Karpas-422 (cell line): ENCODE measurements around the gene CNIH2. TPM values are rescaled to one million over a fixed set of nuclear protein-coding genes. Genes with fewer than 3 reads are reported as not detected.
"Not testable (repeated sequence)": the region's sequence is repeated elsewhere in the genome, so short reads cannot be mapped to it uniquely, and the experiment has no call there.

Experiments used
- DNase-seq: peaks from one replicate; pipeline ENCODE4 v3.0.0-alpha.2; 2015
- H2AFZ ChIP-seq: fragments of 200-600 bp; sonication (generic); 2 replicates; pipeline ENCODE4 v1.6.1; 2014; ENCODE audit warnings: antibody characterized with exemption, low read length, mixed read lengths
- H3K27ac ChIP-seq: fragments of 200-600 bp; sonication (generic); 2 replicates; pipeline ENCODE4 v1.5.1; 2014; ENCODE audit warnings: mild to moderate bottlenecking, low read length, moderate library complexity
- H3K27me3 ChIP-seq: fragments of 200-600 bp; sonication (generic); 2 replicates; pipeline ENCODE4 v1.6.1; 2014; ENCODE audit warnings: low read length, mixed read lengths
- H3K36me3 ChIP-seq: fragments of 200-600 bp; sonication (generic); 2 replicates; pipeline ENCODE4 v1.6.1; 2014; ENCODE audit warnings: low read length, mixed read lengths; ENCODE audit not compliant: insufficient read depth
- H3K4me1 ChIP-seq: fragments of 200-600 bp; sonication (generic); 2 replicates; pipeline ENCODE4 v1.6.1; 2014; ENCODE audit warnings: mild to moderate bottlenecking, low read length, mixed read lengths
- H3K4me2 ChIP-seq: fragments of 200-600 bp; sonication (generic); 2 replicates; pipeline ENCODE4 v1.6.1; 2014; ENCODE audit warnings: low read length, low read depth, mild to moderate bottlenecking; ENCODE audit not compliant: poor library complexity, severe bottlenecking
- H3K4me3 ChIP-seq: fragments of 200-600 bp; sonication (generic); 2 replicates; pipeline ENCODE4 v1.5.1; 2014; ENCODE audit warnings: mild to moderate bottlenecking, antibody characterized with exemption, low read length, mixed read lengths
- H3K79me2 ChIP-seq: fragments of 200-600 bp; sonication (generic); 2 replicates; pipeline ENCODE4 v1.6.1; 2014; ENCODE audit warnings: mild to moderate bottlenecking, low read length, mixed read lengths
- H3K9ac ChIP-seq: fragments of 200-600 bp; sonication (generic); 2 replicates; pipeline ENCODE4 v1.6.0; 2014; ENCODE audit warnings: low read length
- H3K9me2 ChIP-seq: fragments of 200-600 bp; sonication (generic), shearing (Covaris generic); replicated peaks from 2 replicates; pipeline ENCODE4 v1.6.0; 2014; ENCODE audit warnings: mild to moderate bottlenecking, low read length, moderate library complexity; ENCODE audit not compliant: insufficient read depth
- H3K9me3 ChIP-seq: fragments of 300-700, 200-600 bp; sonication (generic); 2 replicates; pipeline ENCODE4 v1.6.1; 2014; ENCODE audit warnings: low read length, mixed read lengths
- H4K20me1 ChIP-seq: fragments of 200-600 bp; sonication (generic); 2 replicates; pipeline ENCODE4 v1.6.1; 2014; ENCODE audit warnings: mild to moderate bottlenecking, antibody characterized with exemption, low read length, low read depth; ENCODE audit not compliant: insufficient read depth
- total RNA-seq: library from RNA; depleted of rRNA; stranded (reverse); fragments of >200 nt; shearing (Covaris generic); gene quantifications from 2 replicates; pipeline ENCODE4 v1.2.3, GENCODE V29; 2014; ENCODE audit warnings: low replicate concordance

Gene CNIH2
- total RNA-seq, 1 experiment from 2014 or later, result 0.34 TPM

GRCh38 chr11:66247295-66247694, 30.7 kb upstream of the CNIH2 start:
- H3K4me2 ChIP-seq, result no peak overlapping the region
- peaks cover 12% of the 10 kb centered on the region for H3K4me1 ChIP-seq
- H2AFZ ChIP-seq, result no peak overlapping the region
- H3K27me3 ChIP-seq, result no peaks in the 10 kb centered on the region
- no peaks in the 10 kb centered on the region for H3K79me2 ChIP-seq
- DNase-seq, result no peak
- no peaks in the 10 kb centered on the region for H4K20me1 ChIP-seq
- H3K9me3 ChIP-seq, result no peaks in the 10 kb centered on the region
- no peak overlapping the region for H3K4me3 ChIP-seq
- H3K9ac ChIP-seq, result no peak overlapping the region
- no peaks in the 10 kb centered on the region for H3K9me2 ChIP-seq
- peaks cover 14% of the 10 kb centered on the region; the same call in 1 of the 2 replicates for H3K36me3 ChIP-seq
- H3K27ac ChIP-seq, result no peak overlapping the region

DNA sequence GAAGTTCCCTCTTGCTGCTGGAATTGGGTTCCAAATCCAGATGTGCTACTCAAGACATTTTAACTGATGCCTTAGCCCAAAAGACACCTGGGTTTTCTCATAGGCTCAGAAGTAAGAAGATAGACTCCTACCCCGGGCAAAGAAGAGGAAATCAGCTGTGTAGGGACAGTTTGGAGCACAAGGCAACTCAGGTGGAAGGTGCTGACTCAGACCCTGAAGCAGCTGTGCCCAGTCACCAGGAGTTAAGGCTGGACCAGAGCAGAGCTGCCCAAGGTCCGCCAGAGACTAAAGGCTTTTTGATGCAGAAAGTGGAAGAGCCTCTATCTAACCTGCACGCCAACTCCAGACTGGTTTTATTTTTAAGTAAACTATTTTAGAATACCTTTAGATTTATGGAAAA, 30.2 kb upstream of the CNIH2 start:
- peaks cover 11% of the 10 kb centered on the region; the same call in 1 of the 2 replicates for H3K36me3 ChIP-seq
- H3K9me3 ChIP-seq, result no peaks in the 10 kb centered on the region
- DNase-seq, result no peak

DNA sequence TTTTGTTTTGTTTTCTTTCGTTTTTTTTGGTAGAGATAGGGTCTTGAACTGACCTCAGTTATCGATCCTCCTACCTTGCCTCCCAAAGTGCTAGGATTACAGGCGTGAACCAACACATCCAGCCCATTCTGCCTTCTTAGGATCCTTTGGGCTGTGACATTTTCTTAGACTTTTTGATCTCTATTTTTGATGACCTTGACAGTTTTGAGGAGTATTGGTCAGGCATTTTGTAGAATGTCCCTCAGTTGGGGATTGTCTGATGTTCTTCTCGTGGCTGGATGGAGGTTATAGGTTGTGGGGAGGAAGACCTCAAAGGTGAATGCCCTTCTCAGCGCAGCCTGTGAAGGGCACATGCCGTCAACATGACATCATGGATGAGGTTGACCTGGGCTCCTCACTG, 29.1 kb upstream of the CNIH2 start:
- Histone ChIP-seq H3K9me3 (no peaks in the 10 kb centered on the region), H3K9me2 (no peaks in the 10 kb centered on the region), H3K27ac (no peak overlapping the region), H2AFZ (no peak overlapping the region), H3K36me3 (peaks cover 10% of the 10 kb centered on the region; the same call in 1 of the 2 replicates), H3K4me1 (no peaks in the 10 kb centered on the region; the same call in 1 of the 2 replicates), H3K79me2 (no peaks in the 10 kb centered on the region), H3K27me3 (no peaks in the 10 kb centered on the region), H3K4me3 (no peak overlapping the region), H3K9ac (no peak overlapping the region), H4K20me1 (no peaks in the 10 kb centered on the region), H3K4me2 (no peak overlapping the region)
- no peak for DNase-seq

More for the DNA sequence above, 30.2 kb upstream of the CNIH2 start:
- Histone ChIP-seq H3K4me3 (no peak overlapping the region), H3K27me3 (no peaks in the 10 kb centered on the region), H3K79me2 (no peaks in the 10 kb centered on the region), H3K9ac (no peak overlapping the region), H4K20me1 (no peaks in the 10 kb centered on the region), H3K9me2 (no peaks in the 10 kb centered on the region), H2AFZ (no peak overlapping the region), H3K4me1 (peaks cover 7% of the 10 kb centered on the region), H3K4me2 (no peak overlapping the region), H3K27ac (no peak overlapping the region)

DNA sequence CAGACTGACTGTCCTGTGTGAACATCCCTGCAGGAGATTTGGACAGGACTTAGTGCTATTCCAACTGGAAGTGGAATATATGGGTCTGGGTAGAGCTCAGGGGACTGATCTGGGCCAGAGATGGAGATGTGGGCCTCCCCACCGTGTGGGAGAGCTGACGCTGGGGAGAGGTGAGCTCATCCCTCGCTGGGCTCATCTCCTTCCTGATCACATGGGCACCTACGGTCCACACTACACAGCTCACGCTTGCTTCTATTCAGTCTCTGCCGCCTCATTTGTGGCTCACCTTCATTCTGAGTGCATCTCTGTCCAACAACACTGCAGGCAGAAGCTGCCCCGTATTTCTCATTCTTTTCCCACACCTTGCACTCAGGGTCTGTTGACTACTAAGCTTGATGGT, 26.2 kb upstream of the CNIH2 start:
- no peaks in the 10 kb centered on the region; the same call in 1 of the 2 replicates for H3K79me2 ChIP-seq
- H3K27me3 ChIP-seq, result no peaks in the 10 kb centered on the region
- H3K9me2 ChIP-seq, result no peaks in the 10 kb centered on the region
- peaks cover 7% of the 10 kb centered on the region; the same call in 1 of the 2 replicates for H3K36me3 ChIP-seq
- no peak overlapping the region for H3K9ac ChIP-seq
- H3K4me1 ChIP-seq, result peaks cover 23% of the 10 kb centered on the region
- DNase-seq, result no peak
- H3K4me3 ChIP-seq, result no peak overlapping the region
- H3K4me2 ChIP-seq, result no peak overlapping the region
- no peak overlapping the region for H2AFZ ChIP-seq
- H3K9me3 ChIP-seq, result no peaks in the 10 kb centered on the region
- no peaks in the 10 kb centered on the region for H4K20me1 ChIP-seq
- no peak overlapping the region for H3K27ac ChIP-seq

DNA sequence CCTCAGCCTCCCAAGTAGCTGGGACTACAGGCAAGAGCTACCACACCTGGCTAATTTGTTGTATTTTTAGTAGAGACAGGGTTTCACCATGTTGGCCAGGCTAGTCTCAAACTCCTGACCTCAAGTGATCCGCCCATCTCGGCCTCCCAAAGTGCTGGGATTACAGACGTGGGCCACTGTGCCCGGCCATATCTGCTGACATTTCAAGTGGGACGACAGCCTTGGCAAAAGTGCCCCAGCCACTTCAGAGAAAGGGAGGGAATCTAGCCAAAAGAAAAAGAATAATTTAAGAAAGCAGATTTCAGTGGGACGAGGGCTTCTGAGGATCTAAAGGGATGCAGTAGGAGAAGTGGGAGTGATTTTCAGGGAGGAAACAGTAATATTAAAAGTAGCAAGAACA, 24.9 kb upstream of the CNIH2 start:
- not testable (repeated sequence) for H3K27me3 ChIP-seq, DNase-seq, H2AFZ ChIP-seq, H3K79me2 ChIP-seq, H3K9ac ChIP-seq, H4K20me1 ChIP-seq, H3K4me3 ChIP-seq, H3K9me2 ChIP-seq, H3K4me2 ChIP-seq, H3K27ac ChIP-seq, H3K36me3 ChIP-seq, H3K9me3 ChIP-seq
- peaks cover 27% of the 10 kb centered on the region for H3K4me1 ChIP-seq

DNA sequence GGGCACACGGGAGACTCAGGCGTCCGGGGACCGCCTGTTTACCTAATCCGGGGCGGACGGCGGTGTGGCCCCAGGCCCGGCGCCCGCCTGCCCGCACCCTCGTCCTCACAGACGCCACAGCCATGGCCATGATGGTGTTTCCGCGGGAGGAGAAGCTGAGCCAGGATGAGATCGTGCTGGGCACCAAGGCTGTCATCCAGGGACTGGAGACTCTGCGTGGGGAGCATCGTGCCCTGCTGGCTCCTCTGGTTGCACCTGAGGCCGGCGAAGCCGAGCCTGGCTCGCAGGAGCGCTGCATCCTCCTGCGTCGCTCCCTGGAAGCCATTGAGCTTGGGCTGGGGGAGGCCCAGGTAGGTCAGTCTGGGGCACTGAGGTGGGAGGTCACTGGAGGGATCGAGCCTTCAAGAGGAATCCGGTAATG, 19.5 kb upstream of the CNIH2 start:
- Histone ChIP-seq H3K27me3 (no peaks in the 10 kb centered on the region), H3K4me3 (peak overlapping the region; percentile 93), H3K27ac (peak overlapping the region; percentile 82), H4K20me1 (peaks cover 3% of the 10 kb centered on the region; the same call in 1 of the 2 replicates), H3K9me3 (no peaks in the 10 kb centered on the region), H3K36me3 (peaks cover 14% of the 10 kb centered on the region; the same call in 1 of the 2 replicates), H3K79me2 (peaks cover 26% of the 10 kb centered on the region), H3K4me1 (peaks cover 39% of the 10 kb centered on the region), H3K9me2 (no peaks in the 10 kb centered on the region), H2AFZ (no peak overlapping the region), H3K9ac (peak overlapping the region; percentile 89), H3K4me2 (peak overlapping the region; percentile 94)
- DNase-seq, result no peak

DNA sequence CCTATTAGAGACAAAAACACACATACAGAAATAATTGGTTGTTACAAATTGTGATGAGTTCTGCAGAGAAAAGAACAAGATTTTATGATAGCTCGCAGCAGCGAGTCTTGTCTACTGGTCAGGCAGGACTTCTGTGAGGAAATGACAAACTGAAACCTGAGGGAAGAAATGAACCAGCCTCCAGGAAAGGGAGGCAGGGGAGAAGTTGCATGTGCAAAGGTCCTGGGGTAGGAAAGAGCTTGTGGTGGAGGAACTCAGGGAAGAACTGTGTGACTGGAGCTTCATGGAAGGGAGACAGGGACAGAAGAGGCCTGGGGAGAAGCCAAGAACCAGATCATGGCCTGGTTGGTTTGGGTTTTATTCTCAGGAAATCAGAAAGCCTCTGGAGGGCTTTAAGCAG, 18.8 kb upstream of the CNIH2 start:
- Histone ChIP-seq H3K9ac (peak overlapping the region; percentile 89; the same call in 1 of the 2 replicates), H3K27ac (no peak overlapping the region), H3K4me2 (peak overlapping the region; percentile 94), H3K79me2 (peaks cover 26% of the 10 kb centered on the region), H3K4me3 (peak overlapping the region; percentile 93; the same call in 1 of the 2 replicates), H3K27me3 (no peaks in the 10 kb centered on the region), H3K9me3 (no peaks in the 10 kb centered on the region), H2AFZ (no peak overlapping the region), H3K9me2 (no peaks in the 10 kb centered on the region), H3K36me3 (peaks cover 14% of the 10 kb centered on the region; the same call in 1 of the 2 replicates), H4K20me1 (peaks cover 3% of the 10 kb centered on the region; the same call in 1 of the 2 replicates), H3K4me1 (peaks cover 36% of the 10 kb centered on the region)
- no peak for DNase-seq

DNA sequence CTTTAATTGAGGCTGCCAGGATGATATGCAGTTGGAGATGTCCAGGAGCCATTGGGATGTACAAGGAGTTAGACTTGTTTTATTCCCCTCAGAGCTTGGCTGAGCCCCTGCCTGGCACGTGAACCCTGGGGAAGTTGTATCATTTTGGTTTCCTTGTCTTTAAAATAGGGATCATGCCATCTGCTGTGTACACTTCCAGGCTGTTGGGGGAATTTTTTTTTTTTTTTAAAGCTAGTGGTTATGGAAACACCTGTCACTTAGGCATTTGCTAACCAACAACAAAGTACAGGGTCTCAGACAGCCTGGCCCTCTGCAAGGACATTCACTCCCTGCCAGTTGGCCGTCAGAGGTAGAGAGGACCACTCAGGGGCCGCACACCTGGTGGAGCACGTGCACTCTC, 18.0 kb upstream of the CNIH2 start:
- Histone ChIP-seq H3K4me2 (no peak overlapping the region), H2AFZ (no peak overlapping the region), H3K27me3 (no peaks in the 10 kb centered on the region), H3K27ac (no peak overlapping the region), H3K4me3 (no peak overlapping the region), H3K9me2 (no peaks in the 10 kb centered on the region), H3K4me1 (peaks cover 33% of the 10 kb centered on the region), H3K79me2 (peaks cover 26% of the 10 kb centered on the region), H4K20me1 (peaks cover 9% of the 10 kb centered on the region), H3K36me3 (peaks cover 14% of the 10 kb centered on the region; the same call in 1 of the 2 replicates), H3K9me3 (no peaks in the 10 kb centered on the region), H3K9ac (no peak overlapping the region)
- no peak for DNase-seq
